SU-DHL-6 (cell line): ENCODE results near the gene DNAH14.

Experiments used
- H2AFZ ChIP-seq: fragments of 200-600 bp; sonication (generic); 2 replicates; pipeline ENCODE4 v1.6.1; 2014; ENCODE audit warnings: low read depth, mild to moderate bottlenecking, moderate library complexity, mixed read lengths, antibody characterized with exemption, low read length; ENCODE audit not compliant: severe bottlenecking
- H3F3A ChIP-seq: fragments of 200-600 bp; shearing (Covaris generic); 2 replicates; pipeline ENCODE4 v1.6.0; 2016; ENCODE audit warnings: antibody characterized with exemption, mild to moderate bottlenecking; ENCODE audit not compliant: insufficient read depth
- H3K27ac ChIP-seq: fragments of 200-600 bp; sonication (generic); 2 replicates; pipeline ENCODE4 v1.5.1; 2016; ENCODE audit warnings: low read depth, mild to moderate bottlenecking, low read length, moderate library complexity, mixed read lengths
- H3K27me3 ChIP-seq: fragments of 200-600 bp; sonication (generic), shearing (Covaris generic); 2 replicates; pipeline ENCODE4 v1.6.0; 2014; ENCODE audit warnings: mild to moderate bottlenecking, low read length
- H3K36me3 ChIP-seq: fragments of 200-600 bp; sonication (generic); 2 replicates; pipeline ENCODE4 v1.6.1; 2014; ENCODE audit warnings: mild to moderate bottlenecking, low read length, mixed read lengths
- H3K4me2 ChIP-seq: fragments of 300-600, 200-600 bp; shearing (Covaris generic), sonication (generic); 2 replicates; pipeline ENCODE4 v1.6.0; 2014; ENCODE audit warnings: low read length, low read depth, mild to moderate bottlenecking; ENCODE audit not compliant: poor library complexity, severe bottlenecking
- H3K4me3 ChIP-seq: fragments of 200-600 bp; sonication (generic); 2 replicates; pipeline ENCODE4 v1.5.1; 2014; ENCODE audit warnings: antibody characterized with exemption, low read length, mild to moderate bottlenecking, mixed read lengths; ENCODE audit not compliant: insufficient read depth, poor library complexity, severe bottlenecking
- H3K79me2 ChIP-seq: fragments of 200-600 bp; sonication (generic); 2 replicates; pipeline ENCODE4 v1.6.1; 2014; ENCODE audit warnings: mild to moderate bottlenecking, low read length, moderate library complexity; ENCODE audit not compliant: insufficient read depth
- H3K9ac ChIP-seq: fragments of 200-600 bp; sonication (generic); 2 replicates; pipeline ENCODE4 v1.7.0; 2014; ENCODE audit warnings: mild to moderate bottlenecking, low read length
- H3K9me2 ChIP-seq: fragments of 200-600 bp; sonication (generic); replicated peaks from 2 replicates; pipeline ENCODE4 v1.6.1; 2014; ENCODE audit warnings: low read length; ENCODE audit not compliant: insufficient read depth
- H3K9me3 ChIP-seq: fragments of 200-600 bp; sonication (generic); 2 replicates; pipeline ENCODE4 v1.6.1; 2014; ENCODE audit warnings: low read length, mixed read lengths; ENCODE audit not compliant: insufficient read depth
- H4K20me1 ChIP-seq: fragments of 200-600 bp; sonication (generic); 2 replicates; pipeline ENCODE4 v1.6.1; 2014; ENCODE audit warnings: low read depth, mild to moderate bottlenecking, antibody characterized with exemption, low read length, moderate library complexity, mixed read lengths
- EZH2phosphoT487 ChIP-seq: fragments of 200-600 bp; sonication (generic), shearing (Covaris generic); conservative IDR thresholded peaks from 2 replicates; pipeline ENCODE4 v1.6.1; 2018; ENCODE audit warnings: mild to moderate bottlenecking, antibody characterized with exemption, low read length, moderate library complexity, mixed read lengths
- TF ChIP-seq, protein P1 (sequence below): fragments of 200-600 bp; sonication (generic); IDR thresholded peaks from one replicate; pipeline ENCODE4 v1.5.1; 2017; ENCODE audit warnings: antibody characterized with exemption, mild to moderate bottlenecking, low read length, moderate library complexity; ENCODE audit not compliant: insufficient read depth, poor library complexity, severe bottlenecking

The DNAH14 gene

DNA sequence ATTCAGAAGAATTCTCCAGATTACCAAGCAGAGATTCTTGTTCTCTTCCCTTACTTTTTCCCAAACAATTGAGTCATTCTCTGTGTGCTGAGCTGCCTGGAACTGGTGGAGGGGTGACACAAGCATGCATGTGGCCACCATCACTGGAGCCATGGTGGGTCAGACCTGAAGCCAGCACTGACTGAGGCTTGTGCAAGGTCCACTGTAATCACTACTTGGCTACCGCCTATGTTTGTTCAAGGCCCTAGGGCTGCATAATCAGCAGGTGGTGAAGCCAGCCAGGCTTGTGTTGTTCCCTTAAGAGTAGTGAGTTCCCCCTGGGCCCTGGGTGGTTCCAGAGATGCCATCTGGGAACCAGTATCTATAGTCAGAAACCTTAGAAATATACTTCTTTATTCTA, 183.8 kb downstream of the DNAH14 start:
- H3K4me3 ChIP-seq: no peak overlapping the region
- H3K9me2 ChIP-seq: no peaks in the 10 kb centered on the region
- TF ChIP-seq EZH2phosphoT487: no peak
- TF ChIP-seq, protein P1, sequence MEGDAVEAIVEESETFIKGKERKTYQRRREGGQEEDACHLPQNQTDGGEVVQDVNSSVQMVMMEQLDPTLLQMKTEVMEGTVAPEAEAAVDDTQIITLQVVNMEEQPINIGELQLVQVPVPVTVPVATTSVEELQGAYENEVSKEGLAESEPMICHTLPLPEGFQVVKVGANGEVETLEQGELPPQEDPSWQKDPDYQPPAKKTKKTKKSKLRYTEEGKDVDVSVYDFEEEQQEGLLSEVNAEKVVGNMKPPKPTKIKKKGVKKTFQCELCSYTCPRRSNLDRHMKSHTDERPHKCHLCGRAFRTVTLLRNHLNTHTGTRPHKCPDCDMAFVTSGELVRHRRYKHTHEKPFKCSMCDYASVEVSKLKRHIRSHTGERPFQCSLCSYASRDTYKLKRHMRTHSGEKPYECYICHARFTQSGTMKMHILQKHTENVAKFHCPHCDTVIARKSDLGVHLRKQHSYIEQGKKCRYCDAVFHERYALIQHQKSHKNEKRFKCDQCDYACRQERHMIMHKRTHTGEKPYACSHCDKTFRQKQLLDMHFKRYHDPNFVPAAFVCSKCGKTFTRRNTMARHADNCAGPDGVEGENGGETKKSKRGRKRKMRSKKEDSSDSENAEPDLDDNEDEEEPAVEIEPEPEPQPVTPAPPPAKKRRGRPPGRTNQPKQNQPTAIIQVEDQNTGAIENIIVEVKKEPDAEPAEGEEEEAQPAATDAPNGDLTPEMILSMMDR: no peak
- no peak overlapping the region for H3K27ac ChIP-seq
- no peak overlapping the region for H3K9ac ChIP-seq
- no peaks in the 10 kb centered on the region for H3K36me3 ChIP-seq
- no peaks in the 10 kb centered on the region for H3F3A ChIP-seq
- no peaks in the 10 kb centered on the region for H3K9me3 ChIP-seq
- H4K20me1 ChIP-seq: no peaks in the 10 kb centered on the region
- H3K79me2 ChIP-seq: no peaks in the 10 kb centered on the region
- no peaks in the 10 kb centered on the region for H3K27me3 ChIP-seq
- H3K4me2 ChIP-seq: no peak overlapping the region
- no peak overlapping the region for H2AFZ ChIP-seq

GRCh38 chr1:225114354-225114990, 185.0 kb downstream of the DNAH14 start:
- H3K9me2 ChIP-seq: no peaks in the 10 kb centered on the region
- H3K9me3 ChIP-seq: no peaks in the 10 kb centered on the region
- H3F3A ChIP-seq: no peaks in the 10 kb centered on the region
- H3K36me3 ChIP-seq: no peaks in the 10 kb centered on the region
- no peaks in the 10 kb centered on the region for H4K20me1 ChIP-seq
- H3K27ac ChIP-seq: no peak overlapping the region
- no peak for TF ChIP-seq EZH2phosphoT487
- TF ChIP-seq, protein P1: no peak
- no peaks in the 10 kb centered on the region for H3K79me2 ChIP-seq
- no peak overlapping the region for H3K9ac ChIP-seq
- H3K27me3 ChIP-seq: no peaks in the 10 kb centered on the region
- no peak overlapping the region for H3K4me2 ChIP-seq
- no peak overlapping the region for H2AFZ ChIP-seq
- no peak overlapping the region for H3K4me3 ChIP-seq

GRCh38 chr1:225119307-225119706, 189.8 kb downstream of the DNAH14 start:
- H3K36me3 ChIP-seq: no peaks in the 10 kb centered on the region
- H3F3A ChIP-seq: no peaks in the 10 kb centered on the region
- H3K9ac ChIP-seq: no peak overlapping the region
- H3K4me2 ChIP-seq: no peak overlapping the region
- TF ChIP-seq EZH2phosphoT487: no peak
- TF ChIP-seq, protein P1: no peak
- H3K27me3 ChIP-seq: no peaks in the 10 kb centered on the region
- H3K9me2 ChIP-seq: no peaks in the 10 kb centered on the region
- H3K4me3 ChIP-seq: no peak overlapping the region
- no peak overlapping the region for H2AFZ ChIP-seq
- H3K27ac ChIP-seq: no peak overlapping the region
- H3K79me2 ChIP-seq: no peaks in the 10 kb centered on the region
- no peaks in the 10 kb centered on the region for H4K20me1 ChIP-seq
- no peaks in the 10 kb centered on the region for H3K9me3 ChIP-seq
